Immature natural killer cell (primary cell): ENCODE results near the gene MRPS2. TPM values are rescaled to one million over a fixed set of nuclear protein-coding genes. Genes with fewer than 3 reads are reported as not detected.
"Not testable (repeated sequence)": the region's sequence is repeated elsewhere in the genome, so short reads cannot be mapped to it uniquely, and the experiment has no call there.

ENCODE experiments used
- DNase-seq, 3 donors: peaks; one replicate each; pipeline ENCODE4 v3.0.0; 2022; ENCODE audit warnings: mixed read lengths in 1 of 3
- H3K27ac Mint-ChIP-seq, 6 donors: one replicate each; pipeline ENCODE4 v1.8.0; 2020; ENCODE audit warnings: mixed read lengths in 6 of 6, mild to moderate bottlenecking in 5 of 6, inconsistent platforms in 4 of 6, moderate library complexity in 3 of 6
- H3K27me3 Mint-ChIP-seq, 3 donors: one replicate each; pipeline ENCODE4 v1.8.0; 2020 to 2021; ENCODE audit warnings: low read depth in 3 of 3, mild to moderate bottlenecking in 3 of 3, mixed read lengths in 3 of 3, moderate library complexity in 3 of 3, inconsistent platforms in 1 of 3
- H3K36me3 Mint-ChIP-seq, 3 donors: one replicate each; pipeline ENCODE4 v1.8.0; 2020; ENCODE audit warnings: mixed read lengths in 3 of 3, inconsistent platforms in 2 of 3, mild to moderate bottlenecking in 2 of 3
- H3K4me1 Mint-ChIP-seq, 2 donors: one replicate each; pipeline ENCODE4 v1.8.0; 2020; ENCODE audit warnings: inconsistent platforms in 2 of 2, mild to moderate bottlenecking in 2 of 2, mixed read lengths in 2 of 2, moderate library complexity in 1 of 2
- H3K4me3 Mint-ChIP-seq, 5 donors: one replicate each; pipeline ENCODE4 v1.8.0; 2020; ENCODE audit warnings: mild to moderate bottlenecking in 5 of 5, mixed read lengths in 5 of 5, inconsistent platforms in 3 of 5, moderate library complexity in 3 of 5
- H3K9me3 Mint-ChIP-seq, 6 donors: one replicate each; pipeline ENCODE4 v1.8.0; 2020; ENCODE audit warnings: mild to moderate bottlenecking in 6 of 6, mixed read lengths in 6 of 6, inconsistent platforms in 4 of 6, moderate library complexity in 3 of 6
- polyA plus RNA-seq, 3 donors: library from polyadenylated mRNA; unstranded; fragments of 300-500 nt; fragmentation: Illumina TruSeq; gene quantifications; one replicate each; pipeline ENCODE4 v1.2.3, GENCODE V29; 2021

Gene MRPS2
- polyA plus RNA-seq, 3 donors from 2014 or later, result 28.6 to 53.4 (median 32.9) TPM

DNA sequence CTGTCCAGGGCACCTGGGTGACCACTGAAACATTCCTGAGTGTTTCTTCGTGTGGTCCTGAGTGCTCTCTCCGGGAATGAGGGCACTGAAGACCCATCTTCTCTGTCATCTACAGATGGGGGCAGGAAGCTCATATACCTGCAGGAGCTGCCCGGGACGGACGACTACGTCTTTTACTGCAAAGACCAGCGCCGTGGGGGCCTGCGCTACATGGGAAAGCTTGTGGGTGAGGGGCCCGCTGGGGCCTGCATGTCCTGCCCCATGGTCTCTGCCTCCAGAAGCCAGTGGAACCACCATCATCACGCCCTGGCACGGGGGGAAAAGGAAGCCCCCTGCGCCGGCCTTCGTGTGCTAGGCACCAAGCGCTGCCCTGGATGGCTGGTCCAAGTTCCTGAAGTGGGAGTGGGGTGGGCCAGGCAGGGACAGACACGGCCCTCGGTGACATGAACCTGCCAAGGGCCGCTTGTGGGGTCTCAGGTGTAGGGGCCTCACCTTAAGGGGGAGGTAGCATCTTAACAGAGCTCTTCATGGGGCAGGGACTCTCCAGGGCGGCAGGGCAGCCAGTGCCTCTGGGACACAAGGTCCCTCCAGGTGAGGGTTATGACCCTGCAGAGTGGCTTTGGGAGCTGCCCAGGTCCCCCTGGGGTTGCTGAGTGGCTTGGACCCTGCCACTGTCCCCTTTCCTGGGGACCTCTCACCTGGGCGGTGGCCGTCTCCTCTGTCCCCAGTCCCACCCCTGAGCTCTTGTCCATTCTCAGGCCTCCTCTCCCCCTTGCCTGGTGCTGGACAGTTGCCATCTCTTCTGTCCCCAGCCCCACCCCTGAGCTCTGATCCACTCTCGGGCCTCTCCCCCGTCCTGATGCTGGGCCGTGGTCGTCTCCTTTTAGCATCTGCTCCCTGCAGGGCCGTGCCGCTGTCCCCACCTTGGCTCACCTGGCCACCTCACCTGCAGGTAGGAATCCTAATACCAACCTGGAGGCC is 47.6 kb downstream of the MRPS2 start:
- no peak for DNase-seq
- peaks cover 0 to 6% (median 2%) of the 10 kb centered on the region in 3 donors for H3K27me3 Mint-ChIP-seq
- H3K4me1 Mint-ChIP-seq, result no peaks in the 10 kb centered on the region
- no peaks in the 10 kb centered on the region for H3K36me3 Mint-ChIP-seq
- H3K27ac Mint-ChIP-seq, result no peak overlapping the region
- H3K4me3 Mint-ChIP-seq, result no peak overlapping the region
- no peaks in the 10 kb centered on the region for H3K9me3 Mint-ChIP-seq

DNA sequence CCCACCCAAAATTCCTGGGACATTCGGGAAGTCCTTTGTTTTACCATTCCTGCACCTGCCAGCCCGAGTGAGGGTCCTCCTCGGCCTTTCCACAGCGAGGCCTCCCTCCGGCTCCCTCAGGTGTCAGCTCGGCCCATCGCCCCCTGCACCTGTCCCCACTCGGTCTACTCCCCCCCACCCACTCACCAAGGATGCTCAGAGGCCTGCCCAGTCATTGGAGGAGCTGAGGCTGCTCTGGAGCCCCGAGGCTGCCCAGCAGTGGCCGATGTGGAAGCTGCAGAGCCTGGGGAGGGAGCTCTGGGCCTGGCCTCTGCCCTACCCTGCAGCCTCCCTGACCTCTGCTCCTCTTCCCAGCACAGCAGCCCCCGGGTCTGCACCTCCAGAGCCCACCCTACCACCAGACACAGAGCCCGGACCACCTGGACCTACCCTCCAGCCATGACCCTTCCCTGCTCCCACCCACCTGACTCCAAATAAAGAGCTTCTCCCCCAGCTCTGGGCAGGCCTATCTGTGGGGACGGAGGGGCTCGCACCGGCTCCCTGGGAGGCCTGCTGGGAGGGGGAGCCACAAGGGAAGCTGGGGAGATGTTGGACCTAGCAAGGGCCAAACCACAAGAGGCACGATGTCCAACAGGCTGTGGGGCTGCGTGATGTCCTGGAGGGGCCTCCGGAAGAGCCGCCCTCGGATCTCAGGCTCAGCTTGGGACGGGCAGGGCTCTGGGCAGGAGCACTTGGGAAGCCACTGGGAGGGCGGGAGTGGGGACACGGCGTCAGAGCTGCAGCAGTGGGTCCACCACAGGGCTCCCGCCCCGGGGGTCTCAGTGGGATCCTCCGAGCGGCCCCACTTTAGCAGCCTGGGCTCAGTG is 49.2 kb downstream of the MRPS2 start:
- H3K27ac Mint-ChIP-seq, H3K4me3 Mint-ChIP-seq, H3K9me3 Mint-ChIP-seq, H3K36me3 Mint-ChIP-seq, H3K4me1 Mint-ChIP-seq, DNase-seq, H3K27me3 Mint-ChIP-seq: not testable (repeated sequence)

DNA sequence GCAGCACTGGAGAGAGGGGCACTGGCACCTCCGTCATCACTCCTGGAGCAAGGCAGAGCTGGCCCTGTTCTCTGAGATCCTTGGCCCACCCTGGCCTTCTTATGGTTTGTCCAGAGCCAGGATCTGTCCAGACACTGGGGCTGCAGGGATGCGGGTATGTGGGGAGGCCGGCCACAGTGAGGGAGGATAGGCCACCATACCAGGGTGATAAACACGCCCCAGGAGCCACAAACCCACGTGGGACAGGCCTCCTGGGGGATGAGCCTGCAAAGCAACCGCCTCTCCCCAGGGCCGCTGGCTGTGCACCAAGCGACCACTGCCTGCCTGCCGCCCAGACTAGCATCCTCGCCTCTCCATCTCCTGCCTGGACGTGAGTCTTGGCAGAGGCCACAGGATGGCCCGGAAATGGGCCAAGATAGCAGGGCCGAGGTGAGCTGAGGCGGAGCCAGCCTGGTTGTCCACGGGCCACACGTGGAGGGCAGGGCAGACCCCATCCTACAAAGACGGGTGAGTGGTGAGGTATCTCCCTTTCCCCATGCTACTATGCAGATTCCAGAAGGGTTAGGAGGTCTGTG is 49.9 kb downstream of the MRPS2 start:
- no peak for DNase-seq
- Mint-ChIP-seq H3K4me1 (no peaks in the 10 kb centered on the region), H3K27ac (no peak overlapping the region), H3K4me3 (no peak overlapping the region), H3K36me3 (no peaks in the 10 kb centered on the region), H3K9me3 (no peaks in the 10 kb centered on the region), H3K27me3 (peaks cover 0 to 2% (median 2%) of the 10 kb centered on the region in 3 donors)

DNA sequence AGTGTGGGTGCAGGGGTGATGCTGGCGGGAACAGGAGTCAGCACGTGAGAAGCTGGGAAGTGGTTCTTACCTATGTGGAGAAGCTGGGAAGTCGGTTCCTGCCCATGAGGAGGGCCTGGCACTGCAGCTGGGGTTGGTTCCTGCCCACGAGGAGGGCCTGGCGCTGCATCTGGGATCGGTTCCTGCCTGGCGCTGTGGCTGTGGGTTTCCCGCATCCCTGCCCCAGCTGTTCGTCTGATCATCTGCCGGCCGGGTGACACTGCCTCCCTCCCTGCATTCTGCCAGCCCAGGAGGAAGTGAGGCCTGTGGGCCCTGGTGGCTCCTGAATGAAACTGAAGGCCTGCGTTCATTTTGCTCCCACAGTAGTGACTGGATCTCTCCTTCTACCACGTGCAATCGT is 50.5 kb downstream of the MRPS2 start:
- no peaks in the 10 kb centered on the region for H3K4me1 Mint-ChIP-seq
- no peaks in the 10 kb centered on the region for H3K36me3 Mint-ChIP-seq
- H3K9me3 Mint-ChIP-seq, result no peaks in the 10 kb centered on the region
- H3K27me3 Mint-ChIP-seq, result peaks cover 0 to 2% (median 2%) of the 10 kb centered on the region in 3 donors
- no peak overlapping the region for H3K4me3 Mint-ChIP-seq
- DNase-seq, result no peak
- no peak overlapping the region for H3K27ac Mint-ChIP-seq

DNA sequence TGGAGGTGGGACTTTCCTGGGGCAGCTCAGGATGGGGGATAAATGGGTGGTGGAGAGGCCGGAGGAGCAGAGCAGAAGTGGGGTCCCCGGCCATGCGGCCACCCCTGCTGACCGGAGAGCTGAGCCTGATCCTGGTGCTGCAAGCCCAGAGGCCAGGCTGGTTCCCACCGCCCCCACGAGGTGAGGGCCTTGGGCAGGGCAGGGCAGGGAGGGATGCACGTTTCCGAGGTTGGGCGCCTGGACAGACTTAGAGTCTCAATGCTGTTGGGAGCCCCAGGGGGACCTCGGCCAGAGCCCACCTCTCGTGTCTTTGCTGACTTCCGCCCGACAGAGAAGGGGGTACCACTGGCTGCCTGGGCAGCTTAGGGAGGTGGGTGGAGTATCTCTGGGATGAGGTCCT is 51.0 kb downstream of the MRPS2 start:
- Mint-ChIP-seq H3K36me3 (no peaks in the 10 kb centered on the region), H3K9me3 (no peaks in the 10 kb centered on the region), H3K27ac (no peak overlapping the region), H3K4me3 (no peak overlapping the region), H3K27me3 (peaks cover 0 to 2% (median 2%) of the 10 kb centered on the region in 3 donors), H3K4me1 (no peaks in the 10 kb centered on the region)
- no peak for DNase-seq

DNA sequence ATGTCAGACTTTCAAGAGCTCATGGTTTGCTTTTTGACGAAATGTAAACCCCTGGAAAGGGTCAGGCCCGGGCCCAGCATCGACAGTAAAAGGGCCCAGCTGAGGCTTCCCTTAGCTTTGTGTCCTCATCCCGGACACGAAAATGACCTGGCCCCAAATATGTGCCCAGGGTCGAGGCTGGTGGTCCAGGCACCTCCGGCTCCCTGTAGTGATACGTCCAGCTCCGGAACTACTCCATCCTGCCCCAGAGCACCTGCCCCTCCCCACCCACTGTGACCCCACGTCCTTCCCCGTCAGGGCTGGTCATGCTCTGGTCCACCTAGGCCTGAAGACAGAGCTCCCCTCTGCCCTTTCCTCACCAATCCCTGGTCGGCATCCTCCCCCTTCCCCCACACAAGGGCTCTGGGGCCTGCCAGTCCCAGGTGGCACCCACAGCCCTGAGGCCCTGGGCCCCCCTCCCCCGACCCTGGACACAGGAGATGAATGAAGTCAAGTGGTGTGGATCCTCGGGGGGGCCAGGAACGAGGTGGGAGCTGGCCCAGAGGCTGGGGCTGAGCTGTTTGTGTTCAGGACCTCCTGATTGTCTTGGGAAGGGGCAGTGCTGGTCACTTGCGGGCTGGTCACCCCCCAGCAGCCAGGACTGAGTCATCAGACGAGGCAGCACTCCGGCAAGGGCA is 51.7 kb downstream of the MRPS2 start:
- no peak overlapping the region for H3K27ac Mint-ChIP-seq
- peaks cover 0 to 2% (median 2%) of the 10 kb centered on the region in 3 donors for H3K27me3 Mint-ChIP-seq
- no peaks in the 10 kb centered on the region for H3K36me3 Mint-ChIP-seq
- no peaks in the 10 kb centered on the region for H3K9me3 Mint-ChIP-seq
- no peaks in the 10 kb centered on the region for H3K4me1 Mint-ChIP-seq
- no peak for DNase-seq
- no peak overlapping the region for H3K4me3 Mint-ChIP-seq

DNA sequence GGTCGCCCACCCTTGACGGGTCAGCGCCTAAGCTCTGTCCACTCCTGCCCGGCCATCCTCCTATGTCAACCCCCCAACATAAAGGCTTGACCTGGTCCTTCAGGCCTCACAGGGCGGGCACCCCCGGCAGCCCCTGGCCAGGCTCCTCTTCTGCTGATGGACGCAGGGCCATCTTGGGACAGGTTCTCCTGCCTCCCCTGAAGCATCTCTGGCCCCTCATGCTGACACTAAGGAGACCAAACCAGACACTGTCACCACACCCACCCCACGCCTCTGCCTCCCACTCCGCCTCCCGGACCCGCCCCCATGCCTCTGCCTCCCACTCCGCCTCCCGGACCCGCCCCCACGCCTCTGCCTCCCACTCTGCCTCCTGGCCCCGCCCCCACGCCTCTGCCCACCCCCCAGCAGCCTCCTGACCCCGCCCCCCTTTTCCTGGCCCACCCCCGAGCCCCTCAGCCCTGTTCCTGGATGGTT is 52.3 kb downstream of the MRPS2 start:
- Mint-ChIP-seq H3K27me3 (peaks cover 0 to 2% (median 2%) of the 10 kb centered on the region in 3 donors), H3K9me3 (no peaks in the 10 kb centered on the region), H3K4me1 (no peaks in the 10 kb centered on the region), H3K4me3 (no peak overlapping the region), H3K27ac (no peak overlapping the region), H3K36me3 (no peaks in the 10 kb centered on the region)
- no peak for DNase-seq

Other genes with a start within 250 kb of the MRPS2 start
- gene PPP1R26, start 20.9 kb upstream of the MRPS2 start, polyA plus RNA-seq, result 1 to 10 TPM in 1 of 3 donors, under 1 TPM in 2; 0.29 to 1.2 (median 0.39) TPM
- gene LCN1, start 20.8 kb downstream of the MRPS2 start, polyA plus RNA-seq, result not detected
- gene OBP2A, start 45.4 kb downstream of the MRPS2 start, polyA plus RNA-seq, result not detected
- not detected for gene PAEP, start 61.1 kb downstream of the MRPS2 start, polyA plus RNA-seq
- gene GLT6D1, start 138.9 kb downstream of the MRPS2 start, polyA plus RNA-seq, result not detected
- gene LCN9, start 162.6 kb downstream of the MRPS2 start, polyA plus RNA-seq, result not detected
- not detected for gene SOHLH1, start 198.8 kb downstream of the MRPS2 start, polyA plus RNA-seq
- gene KCNT1, start 201.5 kb downstream of the MRPS2 start, polyA plus RNA-seq, result not detected